Uterus (tissue), 2 donors: Measurements from ENCODE around the gene ATP2C2.
"Not testable (repeated sequence)": the region's sequence is repeated elsewhere in the genome, so short reads cannot be mapped to it uniquely, and the experiment has no call there.

Experiments
- CTCF ChIP-seq, 4 experiments: fragments of 200-600 bp in 2 of 4; fragments of 450-650 bp in 2 of 4; sonication (generic) in 2 of 4; IDR thresholded peaks; one replicate each; pipeline ENCODE4 v1.5.1; 2016 to 2019; ENCODE audit warnings: antibody characterized with exemption in 4 of 4, mild to moderate bottlenecking in 2 of 4, moderate library complexity in 1 of 4
- POLR2A ChIP-seq, 2 donors: fragments of 450-650 bp; IDR thresholded peaks; one replicate each; pipeline ENCODE4 v1.6.1; 2016; ENCODE audit warnings: antibody characterized with exemption in 2 of 2, mild to moderate bottlenecking in 1 of 2, moderate library complexity in 1 of 2

DNA sequence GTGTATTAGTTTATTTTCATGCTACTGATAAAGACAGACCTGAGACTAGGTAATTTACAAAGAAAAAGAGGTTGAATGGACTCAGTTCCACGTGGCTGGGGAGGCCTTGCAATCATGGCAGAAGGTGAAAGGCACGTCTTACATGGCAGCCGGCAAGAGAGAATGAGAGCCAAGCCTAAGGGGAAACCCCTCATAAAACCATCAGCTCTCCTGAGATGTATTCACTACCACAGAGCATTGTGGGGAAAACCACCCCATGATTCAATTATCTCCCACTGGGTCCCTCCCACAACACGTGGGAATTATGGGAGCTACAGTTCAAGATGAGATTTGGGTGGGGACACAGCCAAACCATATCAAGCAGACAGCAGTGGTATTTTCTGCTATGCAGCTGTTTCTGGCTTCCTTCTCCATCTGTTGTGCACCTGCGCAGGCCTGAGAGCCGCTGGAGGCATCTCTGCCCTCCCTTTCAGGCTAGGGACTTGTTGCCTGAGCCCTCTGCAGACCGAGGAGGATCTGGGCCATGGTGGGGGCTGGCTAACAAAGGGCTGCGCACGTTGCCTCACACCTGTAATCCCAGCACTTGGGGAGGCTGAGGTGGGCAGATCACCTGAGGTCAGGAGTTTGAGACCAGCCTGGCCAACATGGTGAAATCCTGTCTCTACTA lies 82.8 kb downstream of the ATP2C2 start:
- not testable (repeated sequence) for TF ChIP-seq CTCF, POLR2A (IDR thresholded peaks at IDR 0.05)
